Measurements from ENCODE around the gene ARHGEF26.

ARHGEF26 gene

DNA sequence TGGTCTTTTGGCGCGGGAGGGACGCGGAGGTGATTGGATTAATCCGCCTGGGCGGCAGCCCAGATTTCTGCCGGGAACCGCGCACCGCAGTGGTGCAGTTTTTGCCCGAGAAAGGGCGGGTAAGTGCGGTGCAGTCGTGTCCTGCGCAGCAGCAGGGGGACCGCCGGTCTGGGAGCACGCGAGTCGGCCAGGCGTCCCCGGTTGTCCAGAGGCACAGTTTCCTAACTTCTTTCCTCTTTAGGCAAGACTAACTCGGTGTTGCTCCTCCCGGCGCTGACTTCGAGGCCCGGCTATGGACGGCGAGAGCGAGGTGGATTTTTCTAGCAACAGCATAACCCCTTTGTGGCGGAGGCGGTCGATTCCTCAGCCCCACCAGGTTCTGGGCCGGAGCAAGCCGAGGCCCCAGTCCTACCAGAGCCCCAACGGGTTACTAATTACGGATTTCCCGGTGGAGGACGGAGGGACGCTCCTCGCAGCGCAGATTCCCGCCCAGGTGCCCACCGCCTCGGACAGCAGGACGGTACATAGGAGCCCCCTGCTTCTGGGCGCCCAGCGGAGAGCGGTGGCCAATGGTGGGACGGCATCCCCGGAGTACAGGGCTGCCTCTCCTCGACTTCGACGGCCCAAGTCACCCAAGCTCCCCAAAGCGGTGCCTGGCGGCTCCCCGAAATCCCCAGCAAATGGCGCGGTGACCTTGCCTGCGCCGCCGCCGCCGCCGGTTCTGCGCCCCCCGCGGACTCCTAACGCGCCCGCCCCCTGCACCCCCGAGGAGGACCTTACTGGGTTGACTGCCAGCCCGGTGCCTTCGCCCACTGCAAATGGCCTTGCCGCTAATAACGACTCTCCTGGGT lies 736 bp downstream of the ARHGEF26 start:
- no peak for FAIRE-seq

DNA sequence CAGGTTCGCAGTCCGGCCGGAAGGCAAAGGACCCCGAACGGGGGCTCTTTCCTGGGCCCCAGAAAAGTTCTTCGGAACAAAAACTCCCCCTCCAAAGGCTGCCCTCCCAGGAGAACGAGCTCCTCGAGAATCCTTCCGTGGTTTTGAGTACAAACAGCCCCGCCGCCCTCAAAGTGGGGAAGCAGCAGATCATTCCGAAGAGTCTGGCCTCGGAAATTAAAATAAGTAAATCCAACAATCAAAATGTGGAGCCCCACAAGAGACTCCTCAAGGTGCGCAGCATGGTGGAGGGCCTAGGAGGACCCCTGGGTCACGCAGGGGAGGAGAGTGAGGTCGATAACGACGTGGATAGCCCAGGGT lies 1.3 kb downstream of the ARHGEF26 start:
- FAIRE-seq, result no peak

DNA sequence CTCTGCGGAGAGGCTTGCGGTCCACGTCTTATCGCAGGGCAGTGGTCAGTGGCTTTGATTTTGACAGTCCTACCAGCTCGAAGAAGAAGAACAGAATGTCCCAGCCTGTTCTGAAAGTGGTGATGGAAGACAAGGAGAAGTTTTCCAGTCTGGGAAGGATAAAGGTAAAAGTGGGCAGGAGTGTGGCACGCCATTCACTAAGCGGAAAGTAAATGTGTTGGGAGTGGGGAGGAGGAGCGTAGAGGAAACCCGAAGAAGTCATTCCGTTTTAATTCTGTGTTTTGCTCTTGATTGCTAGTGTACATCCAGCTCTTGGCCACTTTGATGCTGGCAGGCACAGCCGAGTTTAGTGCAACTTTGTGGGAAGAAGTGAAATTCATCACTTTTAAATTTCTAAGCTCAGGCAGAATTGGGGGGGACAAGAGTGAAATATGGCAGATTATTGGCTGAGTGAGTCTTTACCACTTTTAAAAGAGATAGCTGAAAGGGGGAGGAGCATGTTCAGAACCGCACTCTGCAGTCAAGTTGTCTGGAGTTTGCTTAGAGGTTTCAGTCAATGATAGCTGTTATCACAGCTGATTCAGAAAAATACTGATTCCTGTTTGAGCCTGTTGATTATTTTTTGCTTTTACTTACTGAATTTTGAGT lies 1.8 kb downstream of the ARHGEF26 start:
- no peak for FAIRE-seq

- no peak for FAIRE-seq
Observed at GRCh38 chr3:154123906-154124305, 2.7 kb downstream of the ARHGEF26 start.

GRCh38 chr3:154125378-154126030 lies 4.3 kb downstream of the ARHGEF26 start:
- no peak for FAIRE-seq

- FAIRE-seq, result no peak
Observed at GRCh38 chr3:154126651-154127050, 5.5 kb downstream of the ARHGEF26 start.

DNA sequence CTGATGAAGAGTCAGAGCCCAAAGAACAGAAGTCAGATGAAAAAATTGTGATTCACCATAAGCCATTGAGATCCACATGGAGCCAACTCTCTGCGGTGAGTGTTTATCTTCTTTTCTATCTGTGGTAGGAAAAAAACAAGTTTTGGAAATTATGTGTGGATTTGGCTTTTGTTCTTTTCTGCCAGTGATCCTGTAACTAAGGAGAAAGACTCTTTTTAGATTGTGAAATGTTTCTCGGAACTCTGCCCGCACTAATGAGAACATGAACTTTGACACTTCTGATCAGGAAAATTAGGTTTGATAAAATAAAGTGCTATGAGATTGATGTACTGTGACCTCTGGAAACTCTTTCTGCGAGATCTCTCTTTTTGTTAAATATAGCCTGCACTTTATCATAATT lies 8.4 kb downstream of the ARHGEF26 start:
- FAIRE-seq, result no peak

- FAIRE-seq, result no peak
Observed at GRCh38 chr3:154130540-154130939, 9.3 kb downstream of the ARHGEF26 start.

DNA sequence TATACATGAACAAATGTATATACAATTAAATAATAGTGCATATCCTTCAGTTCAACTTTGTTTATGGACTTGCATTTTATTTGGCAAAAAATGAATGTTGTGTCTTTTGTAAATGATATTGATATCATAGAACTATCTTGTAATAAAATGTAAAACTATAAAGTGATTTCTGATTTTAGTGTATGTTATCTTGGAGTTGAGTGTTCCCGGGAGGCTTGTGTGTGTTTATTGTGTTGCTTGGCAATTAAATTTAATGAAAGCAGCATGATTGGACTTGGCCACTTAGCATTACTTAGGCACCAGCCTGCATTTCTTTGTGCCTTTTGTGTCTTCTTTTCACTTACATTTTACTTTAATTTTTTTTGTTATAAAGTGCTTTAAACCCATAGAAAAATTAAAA lies 10.6 kb downstream of the ARHGEF26 start:
- peak; percentile 55 for FAIRE-seq

DNA sequence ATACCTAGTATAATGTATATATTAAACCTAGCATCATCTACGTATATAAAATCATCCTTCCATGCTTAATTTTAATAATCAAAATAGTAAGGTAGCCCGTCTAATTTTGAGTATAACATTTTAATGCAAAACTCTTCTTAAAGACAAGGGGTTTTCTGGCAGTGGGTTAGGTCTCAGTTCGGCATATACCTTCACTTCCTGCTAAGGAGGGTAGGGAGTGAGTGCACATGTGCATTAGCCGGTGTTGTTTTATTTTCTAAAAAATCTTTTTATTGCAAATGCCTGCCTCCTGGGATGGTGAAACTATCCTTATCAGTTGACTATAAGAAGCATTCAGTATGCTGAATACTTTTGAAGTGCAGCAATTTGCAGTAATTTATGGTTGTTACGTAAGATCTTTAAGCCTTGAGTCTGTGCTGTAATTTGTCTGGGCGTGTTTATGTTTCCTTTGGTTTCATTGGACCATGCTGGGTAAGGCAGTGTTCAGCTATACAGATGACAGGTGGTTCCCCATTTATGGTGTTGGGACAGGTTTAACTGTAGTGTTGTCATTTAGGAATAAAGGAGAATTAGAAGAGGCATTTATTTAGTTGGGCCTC lies 11.7 kb downstream of the ARHGEF26 start:
- no peak for FAIRE-seq

DNA sequence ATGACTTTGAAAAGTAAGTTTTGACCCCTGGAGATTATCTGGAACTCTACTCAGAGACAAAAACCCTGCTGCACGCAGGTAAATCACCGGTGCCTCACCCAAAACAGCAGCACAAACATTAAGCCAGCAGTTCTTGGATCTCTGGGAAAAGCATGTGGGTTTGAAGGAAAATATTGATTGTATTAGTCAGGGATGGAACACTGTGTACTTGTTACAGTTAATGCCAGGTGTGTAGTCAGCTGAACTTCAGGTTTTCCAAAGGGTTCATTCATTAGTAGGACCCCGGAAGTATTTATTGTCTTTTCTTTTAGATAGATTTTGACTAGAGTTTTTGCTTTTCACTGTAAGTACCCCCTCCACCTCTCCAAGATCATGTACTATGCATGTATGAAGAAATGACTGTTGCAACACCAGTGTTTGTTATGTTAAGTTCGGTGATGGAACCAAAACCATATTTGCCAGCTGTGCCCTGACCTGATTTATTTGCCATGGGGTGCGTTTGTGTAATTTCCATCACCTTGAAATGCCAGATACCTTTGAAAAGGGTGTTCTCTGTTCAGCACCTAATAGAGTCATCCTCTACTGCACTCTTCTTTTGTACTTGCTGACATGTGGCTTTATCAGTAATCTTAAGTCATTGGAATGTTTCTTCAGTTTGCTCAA lies 14.5 kb downstream of the ARHGEF26 start:
- FAIRE-seq, result no peak

DNA sequence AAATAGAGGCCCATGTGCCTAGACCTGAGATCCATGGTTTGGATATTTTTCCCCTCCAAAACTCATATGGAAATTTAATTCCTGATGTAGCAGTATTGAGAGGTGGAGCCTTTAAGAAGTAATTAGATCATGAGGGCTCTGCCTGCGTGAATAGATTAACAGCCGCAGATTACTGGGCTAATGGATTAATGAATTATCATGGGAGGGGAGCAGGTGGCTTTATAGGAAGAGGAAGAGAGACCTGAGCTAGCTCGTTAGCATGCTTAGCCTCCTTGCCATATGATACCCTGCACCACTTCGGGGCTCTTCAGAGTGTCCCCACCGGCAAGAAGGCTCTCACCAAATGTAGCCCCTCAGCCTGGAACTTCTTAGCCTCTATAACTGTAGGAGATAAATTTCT lies 15.8 kb downstream of the ARHGEF26 start:
- no peak for FAIRE-seq

- FAIRE-seq, result no peak
Observed at GRCh38 chr3:154139996-154140436, 18.8 kb downstream of the ARHGEF26 start.

DNA sequence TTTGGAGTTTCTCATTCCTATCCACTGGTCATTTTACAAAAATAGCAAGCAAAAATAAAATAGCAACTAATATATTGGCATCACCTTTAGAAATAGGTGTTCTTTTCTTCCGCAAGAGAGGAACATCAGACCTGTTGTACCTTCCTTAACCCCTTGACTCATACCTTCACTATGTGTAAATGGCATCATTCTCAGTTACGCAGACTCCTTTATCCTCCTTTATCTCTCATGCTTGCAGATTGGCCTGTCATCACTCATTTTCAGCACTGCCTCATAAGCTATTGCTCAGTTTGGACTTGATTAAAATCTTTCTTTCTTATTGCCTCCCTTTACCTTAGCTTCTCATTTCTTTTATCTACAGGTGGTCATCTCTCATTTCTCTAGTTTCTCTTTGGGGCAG lies 21.4 kb downstream of the ARHGEF26 start:
- no peak for FAIRE-seq

DNA sequence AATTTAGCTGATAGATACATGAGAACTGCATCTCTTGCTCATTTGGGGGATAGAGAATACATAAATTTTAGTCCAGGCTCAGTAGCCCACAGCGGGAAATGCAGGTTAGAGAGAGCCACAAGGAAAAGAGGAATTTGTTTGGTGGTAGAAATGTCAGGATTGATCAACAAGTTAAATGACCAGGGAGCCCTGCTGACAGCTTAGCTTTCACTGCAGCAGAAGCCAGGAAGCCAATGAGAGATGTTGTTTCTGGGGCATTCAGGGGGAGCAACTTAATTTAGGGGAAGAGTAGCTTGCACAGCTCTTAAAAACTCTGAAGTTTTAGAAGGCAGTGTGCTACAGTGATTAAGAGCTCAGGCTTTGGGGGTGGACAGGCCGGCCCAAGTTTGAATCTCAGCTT lies 22.7 kb downstream of the ARHGEF26 start:
- FAIRE-seq, result no peak

DNA sequence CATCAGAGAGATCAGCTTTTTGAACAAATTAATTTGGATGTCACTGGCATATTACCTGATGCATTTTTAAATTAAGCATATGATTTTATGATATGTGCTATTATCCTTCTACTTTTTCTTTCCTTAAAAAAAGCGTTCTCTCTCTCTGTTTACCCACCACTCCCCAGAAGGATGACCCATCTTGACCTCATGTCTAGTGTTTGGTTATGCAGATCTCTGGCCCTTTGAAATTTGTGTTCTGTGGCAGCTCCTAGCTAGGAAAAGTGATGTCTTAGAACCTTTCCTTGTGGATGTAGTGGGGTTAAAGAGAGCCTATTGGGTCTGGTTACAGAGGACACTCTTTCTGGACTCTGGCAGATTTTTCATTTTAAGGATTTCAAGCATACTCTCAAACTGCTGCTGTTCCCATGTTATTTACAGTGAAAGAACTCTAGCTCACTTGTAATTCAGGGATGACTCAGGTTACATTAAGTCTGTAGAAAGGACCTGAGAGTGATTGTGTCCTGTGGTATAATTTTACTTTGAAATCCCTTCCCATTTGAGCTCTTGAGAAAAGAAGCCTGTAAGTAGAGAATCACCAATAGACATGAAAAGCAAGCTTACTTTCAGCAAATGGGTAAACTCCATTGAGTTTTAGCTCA lies 23.8 kb downstream of the ARHGEF26 start:
- FAIRE-seq, result no peak

- no peak for FAIRE-seq
Observed at GRCh38 chr3:154148541-154148940, 27.4 kb downstream of the ARHGEF26 start.

DNA sequence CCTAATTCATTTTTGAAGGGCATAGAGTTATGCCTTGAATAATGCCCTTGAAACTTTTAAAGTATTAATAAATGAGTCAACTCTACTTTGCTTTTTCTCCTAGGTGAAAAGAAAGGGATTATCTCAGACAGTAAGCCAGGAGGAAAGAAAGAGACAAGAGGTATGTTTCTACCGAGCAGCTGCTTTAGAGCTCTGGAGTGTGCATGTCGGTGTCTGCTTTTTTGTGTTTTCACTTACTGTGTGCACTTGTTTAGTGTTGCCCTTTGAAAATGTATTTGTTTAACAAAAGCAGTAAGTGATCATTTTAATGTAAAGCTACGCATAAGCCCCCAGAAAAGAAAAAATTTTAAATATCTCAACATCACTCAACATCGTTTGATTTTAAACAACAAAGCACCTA lies 28.1 kb downstream of the ARHGEF26 start:
- FAIRE-seq, result no peak

DNA sequence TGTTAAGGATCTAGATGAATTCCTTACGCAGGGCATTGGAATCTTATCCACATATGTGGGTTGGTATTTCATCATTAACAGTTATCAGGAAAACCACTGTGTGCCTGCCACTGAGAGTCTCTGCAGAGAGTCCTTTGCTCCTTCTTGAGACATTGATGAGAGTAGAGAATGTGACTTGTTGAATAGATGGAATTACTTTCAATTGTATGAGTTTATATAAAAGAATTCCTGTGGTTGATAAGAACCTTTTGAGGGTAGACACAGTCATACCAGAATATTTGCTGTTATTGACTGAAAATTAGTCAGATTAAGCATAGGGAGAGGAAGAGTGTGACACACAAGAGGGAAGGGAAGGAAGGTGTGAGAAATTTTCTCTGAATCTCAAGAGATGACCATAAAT lies 30.8 kb downstream of the ARHGEF26 start:
- FAIRE-seq, result no peak

DNA sequence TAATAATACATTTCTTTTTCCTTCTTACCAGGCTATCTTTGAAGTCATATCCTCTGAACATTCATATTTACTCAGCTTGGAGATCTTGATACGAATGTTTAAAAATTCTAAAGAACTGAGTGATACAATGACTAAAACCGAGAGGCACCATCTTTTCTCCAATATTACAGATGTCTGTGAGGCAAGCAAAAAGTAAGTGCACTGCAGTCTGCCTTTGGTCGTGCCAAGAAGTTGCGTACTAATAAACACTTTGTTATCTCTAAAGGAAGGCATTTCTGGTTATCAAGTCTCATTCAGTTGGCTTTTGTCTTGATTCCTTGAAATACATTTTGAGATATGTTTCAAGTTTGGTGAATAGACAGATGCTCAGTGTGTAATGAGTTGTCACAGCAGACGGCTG lies 31.6 kb downstream of the ARHGEF26 start:
- no peak for FAIRE-seq

GRCh38 chr3:154156530-154156929 lies 35.3 kb downstream of the ARHGEF26 start:
- no peak for FAIRE-seq

GRCh38 chr3:154161806-154162205 lies 40.6 kb downstream of the ARHGEF26 start:
- no peak for FAIRE-seq

Measured in colon (tissue), 2 donors.